Measurements from ENCODE around the gene PRDM16.

- TF ChIP-seq, protein P1, sequence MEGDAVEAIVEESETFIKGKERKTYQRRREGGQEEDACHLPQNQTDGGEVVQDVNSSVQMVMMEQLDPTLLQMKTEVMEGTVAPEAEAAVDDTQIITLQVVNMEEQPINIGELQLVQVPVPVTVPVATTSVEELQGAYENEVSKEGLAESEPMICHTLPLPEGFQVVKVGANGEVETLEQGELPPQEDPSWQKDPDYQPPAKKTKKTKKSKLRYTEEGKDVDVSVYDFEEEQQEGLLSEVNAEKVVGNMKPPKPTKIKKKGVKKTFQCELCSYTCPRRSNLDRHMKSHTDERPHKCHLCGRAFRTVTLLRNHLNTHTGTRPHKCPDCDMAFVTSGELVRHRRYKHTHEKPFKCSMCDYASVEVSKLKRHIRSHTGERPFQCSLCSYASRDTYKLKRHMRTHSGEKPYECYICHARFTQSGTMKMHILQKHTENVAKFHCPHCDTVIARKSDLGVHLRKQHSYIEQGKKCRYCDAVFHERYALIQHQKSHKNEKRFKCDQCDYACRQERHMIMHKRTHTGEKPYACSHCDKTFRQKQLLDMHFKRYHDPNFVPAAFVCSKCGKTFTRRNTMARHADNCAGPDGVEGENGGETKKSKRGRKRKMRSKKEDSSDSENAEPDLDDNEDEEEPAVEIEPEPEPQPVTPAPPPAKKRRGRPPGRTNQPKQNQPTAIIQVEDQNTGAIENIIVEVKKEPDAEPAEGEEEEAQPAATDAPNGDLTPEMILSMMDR (IDR thresholded peaks at IDR 0.05): no peak
- TF ChIP-seq REST (IDR thresholded peaks at IDR 0.05; ENCODE audit: insufficient read depth in 1 of 2, low read depth in 2 of 2, low read length in 1 of 2): no peak
- no peak for TF ChIP-seq POLR2AphosphoS5 (IDR thresholded peaks at IDR 0.05; ENCODE audit: low read depth, low read length)
These were observed 227.3 kb downstream of the PRDM16 start for GRCh38 chr1:3296326-3296725.
